NCI-H446 (cell line): Measurements from ENCODE around the gene PPIB.
"Not testable (repeated sequence)": the region's sequence is repeated elsewhere in the genome, so short reads cannot be mapped to it uniquely, and the experiment has no call there.

Source experiments
- DNase-seq, 2 experiments: peaks; one replicate each; lab custom pipeline; 2025; lab: John Stamatoyannopoulos, UW

Gene PPIB

DNA sequence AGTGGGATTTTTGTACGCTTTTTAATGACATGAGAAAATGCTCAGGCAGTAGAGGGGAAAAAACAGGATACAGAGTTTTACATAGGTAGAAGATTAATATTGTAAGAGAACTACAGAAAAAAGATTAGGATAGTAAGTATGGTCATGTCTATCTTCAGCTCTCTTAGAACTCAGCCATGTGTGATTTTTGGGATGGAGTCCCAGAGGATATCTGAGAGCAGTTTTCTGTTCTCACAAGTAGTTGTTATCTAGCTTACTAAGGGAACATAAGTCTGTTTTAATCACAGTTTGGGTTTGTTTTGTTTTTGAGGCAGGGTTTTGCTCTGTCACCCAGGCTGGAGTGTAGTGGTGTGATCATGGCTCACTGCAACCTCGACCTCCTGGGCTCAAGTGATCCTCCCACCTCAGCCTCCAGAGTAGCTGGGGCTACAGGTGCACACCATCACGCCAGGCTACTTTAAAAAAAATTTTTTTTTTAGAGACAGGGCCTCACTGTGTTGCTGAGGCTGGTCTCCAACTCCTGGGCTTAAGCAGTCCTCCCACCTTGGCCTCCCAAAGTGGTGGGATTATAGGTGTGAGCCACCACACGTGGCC is 52.6 kb downstream of the PPIB start:
- DNase-seq: not testable (repeated sequence)

DNA sequence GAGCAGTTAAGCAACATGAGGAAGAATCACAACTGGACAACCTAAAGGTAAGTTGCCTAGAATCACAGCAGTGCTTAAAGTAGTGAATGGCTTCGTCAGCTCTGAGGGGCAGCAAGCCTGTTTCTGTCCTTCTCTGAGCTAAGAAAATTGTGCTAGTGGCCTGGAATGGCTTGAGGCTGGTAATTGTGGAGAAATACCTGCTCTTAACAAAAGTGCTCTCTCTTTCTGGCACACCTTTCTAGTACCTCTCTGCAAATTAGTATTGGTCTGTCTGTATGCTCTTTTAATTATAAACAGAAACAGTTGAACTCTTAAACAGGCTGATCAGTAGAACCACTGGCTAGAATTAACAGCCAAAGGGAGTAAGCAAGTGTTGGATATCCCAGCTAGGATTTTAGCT is 55.5 kb downstream of the PPIB start:
- no peak for DNase-seq
